ENCODE measurements around the gene PRKAR2A.

Gene PRKAR2A

DNA sequence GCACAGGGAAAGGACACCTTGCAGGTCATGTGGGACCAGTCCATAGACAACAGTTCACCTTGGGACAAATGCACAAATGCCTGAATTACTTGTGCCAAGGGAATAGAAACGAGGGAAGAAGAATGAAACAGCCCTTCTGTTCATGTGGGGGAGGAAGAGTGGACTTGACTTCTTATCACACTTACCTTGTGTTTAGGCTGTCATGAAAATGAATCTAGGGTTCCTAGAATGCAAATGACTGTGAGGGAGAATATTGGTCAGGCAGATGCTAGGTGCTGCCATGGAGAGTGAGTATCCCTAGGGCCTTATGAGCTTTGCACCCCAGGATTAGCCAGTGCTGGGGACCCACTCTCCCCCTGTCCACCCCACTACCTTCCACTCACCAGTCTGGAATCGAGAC lies 11.0 kb upstream of the PRKAR2A start:
- TF ChIP-seq CSDC2 (CRISPR knock-in tag; IDR thresholded peaks at IDR 0.05) (no peak), ZNF70 (CRISPR knock-in tag; IDR thresholded peaks at IDR 0.05) (no peak), BACH2 (CRISPR knock-in tag; IDR thresholded peaks at IDR 0.05; ENCODE audit: borderline replicate concordance) (no peak), ARNTL (CRISPR knock-in tag; IDR thresholded peaks at IDR 0.05; ENCODE audit: borderline replicate concordance, low read depth) (no peak), GLIS3 (CRISPR knock-in tag; IDR thresholded peaks at IDR 0.05) (no peak), ZNF565 (CRISPR knock-in tag; conservative IDR thresholded peaks at IDR 0.05; ENCODE audit: low read depth) (no peak), RARB (CRISPR knock-in tag; IDR thresholded peaks at IDR 0.05) (no peak), PATZ1 (CRISPR knock-in tag; IDR thresholded peaks at IDR 0.05; ENCODE audit: borderline replicate concordance) (no peak), ZC3H10 (CRISPR knock-in tag; IDR thresholded peaks at IDR 0.05) (no peak), PPARA (CRISPR knock-in tag; IDR thresholded peaks at IDR 0.05; ENCODE audit: borderline replicate concordance) (no peak), OSR1 (CRISPR knock-in tag; IDR thresholded peaks at IDR 0.05) (no peak), TCF4 (CRISPR knock-in tag; IDR thresholded peaks at IDR 0.05; ENCODE audit: borderline replicate concordance) (no peak), ZFP30 (CRISPR knock-in tag; IDR thresholded peaks at IDR 0.05) (no peak), ZFP3 (CRISPR knock-in tag; IDR thresholded peaks at IDR 0.05) (no peak), SNAI2 (CRISPR knock-in tag; IDR thresholded peaks at IDR 0.05) (no peak), ZNF8 (CRISPR knock-in tag; IDR thresholded peaks at IDR 0.05) (no peak), TOX (CRISPR knock-in tag; IDR thresholded peaks at IDR 0.05; ENCODE audit: borderline replicate concordance) (no peak)
- TF ChIP-seq, protein P1, sequence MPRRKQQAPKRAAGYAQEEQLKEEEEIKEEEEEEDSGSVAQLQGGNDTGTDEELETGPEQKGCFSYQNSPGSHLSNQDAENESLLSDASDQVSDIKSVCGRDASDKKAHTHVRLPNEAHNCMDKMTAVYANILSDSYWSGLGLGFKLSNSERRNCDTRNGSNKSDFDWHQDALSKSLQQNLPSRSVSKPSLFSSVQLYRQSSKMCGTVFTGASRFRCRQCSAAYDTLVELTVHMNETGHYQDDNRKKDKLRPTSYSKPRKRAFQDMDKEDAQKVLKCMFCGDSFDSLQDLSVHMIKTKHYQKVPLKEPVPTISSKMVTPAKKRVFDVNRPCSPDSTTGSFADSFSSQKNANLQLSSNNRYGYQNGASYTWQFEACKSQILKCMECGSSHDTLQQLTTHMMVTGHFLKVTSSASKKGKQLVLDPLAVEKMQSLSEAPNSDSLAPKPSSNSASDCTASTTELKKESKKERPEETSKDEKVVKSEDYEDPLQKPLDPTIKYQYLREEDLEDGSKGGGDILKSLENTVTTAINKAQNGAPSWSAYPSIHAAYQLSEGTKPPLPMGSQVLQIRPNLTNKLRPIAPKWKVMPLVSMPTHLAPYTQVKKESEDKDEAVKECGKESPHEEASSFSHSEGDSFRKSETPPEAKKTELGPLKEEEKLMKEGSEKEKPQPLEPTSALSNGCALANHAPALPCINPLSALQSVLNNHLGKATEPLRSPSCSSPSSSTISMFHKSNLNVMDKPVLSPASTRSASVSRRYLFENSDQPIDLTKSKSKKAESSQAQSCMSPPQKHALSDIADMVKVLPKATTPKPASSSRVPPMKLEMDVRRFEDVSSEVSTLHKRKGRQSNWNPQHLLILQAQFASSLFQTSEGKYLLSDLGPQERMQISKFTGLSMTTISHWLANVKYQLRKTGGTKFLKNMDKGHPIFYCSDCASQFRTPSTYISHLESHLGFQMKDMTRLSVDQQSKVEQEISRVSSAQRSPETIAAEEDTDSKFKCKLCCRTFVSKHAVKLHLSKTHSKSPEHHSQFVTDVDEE (CRISPR knock-in tag; IDR thresholded peaks at IDR 0.05) = no peak
- TF ChIP-seq, protein P2, sequence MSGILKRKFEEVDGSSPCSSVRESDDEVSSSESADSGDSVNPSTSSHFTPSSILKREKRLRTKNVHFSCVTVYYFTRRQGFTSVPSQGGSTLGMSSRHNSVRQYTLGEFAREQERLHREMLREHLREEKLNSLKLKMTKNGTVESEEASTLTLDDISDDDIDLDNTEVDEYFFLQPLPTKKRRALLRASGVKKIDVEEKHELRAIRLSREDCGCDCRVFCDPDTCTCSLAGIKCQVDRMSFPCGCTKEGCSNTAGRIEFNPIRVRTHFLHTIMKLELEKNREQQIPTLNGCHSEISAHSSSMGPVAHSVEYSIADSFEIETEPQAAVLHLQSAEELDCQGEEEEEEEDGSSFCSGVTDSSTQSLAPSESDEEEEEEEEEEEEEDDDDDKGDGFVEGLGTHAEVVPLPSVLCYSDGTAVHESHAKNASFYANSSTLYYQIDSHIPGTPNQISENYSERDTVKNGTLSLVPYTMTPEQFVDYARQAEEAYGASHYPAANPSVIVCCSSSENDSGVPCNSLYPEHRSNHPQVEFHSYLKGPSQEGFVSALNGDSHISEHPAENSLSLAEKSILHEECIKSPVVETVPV (CRISPR knock-in tag; IDR thresholded peaks at IDR 0.05) = no peak
- TF ChIP-seq, protein P3, sequence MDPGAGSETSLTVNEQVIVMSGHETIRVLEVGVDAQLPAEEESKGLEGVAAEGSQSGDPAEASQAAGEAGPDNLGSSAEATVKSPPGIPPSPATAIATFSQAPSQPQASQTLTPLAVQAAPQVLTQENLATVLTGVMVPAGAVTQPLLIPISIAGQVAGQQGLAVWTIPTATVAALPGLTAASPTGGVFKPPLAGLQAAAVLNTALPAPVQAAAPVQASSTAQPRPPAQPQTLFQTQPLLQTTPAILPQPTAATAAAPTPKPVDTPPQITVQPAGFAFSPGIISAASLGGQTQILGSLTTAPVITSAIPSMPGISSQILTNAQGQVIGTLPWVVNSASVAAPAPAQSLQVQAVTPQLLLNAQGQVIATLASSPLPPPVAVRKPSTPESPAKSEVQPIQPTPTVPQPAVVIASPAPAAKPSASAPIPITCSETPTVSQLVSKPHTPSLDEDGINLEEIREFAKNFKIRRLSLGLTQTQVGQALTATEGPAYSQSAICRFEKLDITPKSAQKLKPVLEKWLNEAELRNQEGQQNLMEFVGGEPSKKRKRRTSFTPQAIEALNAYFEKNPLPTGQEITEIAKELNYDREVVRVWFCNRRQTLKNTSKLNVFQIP (CRISPR knock-in tag; IDR thresholded peaks at IDR 0.05; ENCODE audit: borderline replicate concordance, low read depth) = no peak
- no peak for ATAC-seq

DNA sequence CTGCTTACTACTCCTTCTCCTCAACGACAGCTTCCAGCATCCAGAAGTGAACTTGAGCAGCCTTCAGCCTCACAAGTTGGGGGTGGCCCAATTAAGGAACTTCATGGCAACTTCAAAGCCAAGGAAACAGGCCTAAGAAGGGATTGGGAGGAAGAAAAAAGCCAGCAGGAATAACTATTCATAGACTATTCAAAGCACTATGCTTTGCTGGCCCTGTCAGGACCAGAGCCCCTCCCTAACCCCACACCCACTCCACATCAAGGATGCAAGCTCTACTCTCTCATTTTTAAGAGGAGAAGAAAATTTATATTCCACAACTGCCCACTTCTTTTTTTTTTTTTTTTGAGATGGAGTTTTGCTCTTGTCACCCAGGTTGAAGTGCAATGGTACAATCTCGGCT lies 10.0 kb upstream of the PRKAR2A start:
- no peak for ATAC-seq
- no peak for TF ChIP-seq OSR1 (CRISPR knock-in tag; IDR thresholded peaks at IDR 0.05)
- TF ChIP-seq, protein P3 (CRISPR knock-in tag; IDR thresholded peaks at IDR 0.05; ENCODE audit: borderline replicate concordance, low read depth) = no peak
- TF ChIP-seq SNAI2 (CRISPR knock-in tag; IDR thresholded peaks at IDR 0.05) = no peak
- no peak for TF ChIP-seq ZFP3 (CRISPR knock-in tag; IDR thresholded peaks at IDR 0.05)
- no peak for TF ChIP-seq TOX (CRISPR knock-in tag; IDR thresholded peaks at IDR 0.05; ENCODE audit: borderline replicate concordance)
- no peak for TF ChIP-seq RARB (CRISPR knock-in tag; IDR thresholded peaks at IDR 0.05)
- TF ChIP-seq ESRRG (CRISPR knock-in tag; IDR thresholded peaks at IDR 0.05) = no peak

GRCh38 chr3:48856469-48856868 lies 8.8 kb upstream of the PRKAR2A start:
- no peak for ATAC-seq
- TF ChIP-seq, protein P3 (CRISPR knock-in tag; IDR thresholded peaks at IDR 0.05; ENCODE audit: borderline replicate concordance, low read depth) = no peak
- no peak for TF ChIP-seq ZFP30 (CRISPR knock-in tag; IDR thresholded peaks at IDR 0.05)
- TF ChIP-seq TOX (CRISPR knock-in tag; IDR thresholded peaks at IDR 0.05; ENCODE audit: borderline replicate concordance) = no peak
- TF ChIP-seq ZNF8 (CRISPR knock-in tag; IDR thresholded peaks at IDR 0.05) = no peak
- TF ChIP-seq ZFP3 (CRISPR knock-in tag; IDR thresholded peaks at IDR 0.05) = no peak
- TF ChIP-seq ISL1 (CRISPR knock-in tag; IDR thresholded peaks at IDR 0.05) = no peak
- no peak for TF ChIP-seq ZNF565 (CRISPR knock-in tag; conservative IDR thresholded peaks at IDR 0.05; ENCODE audit: low read depth)
- TF ChIP-seq, protein P2 (CRISPR knock-in tag; IDR thresholded peaks at IDR 0.05) = no peak
- no peak for TF ChIP-seq ZNF70 (CRISPR knock-in tag; IDR thresholded peaks at IDR 0.05)
- no peak for TF ChIP-seq CREB5 (CRISPR knock-in tag; IDR thresholded peaks at IDR 0.05; ENCODE audit: low read depth)

Measured in SK-N-SH treated with all-trans-retinoic acid at 6 μM for 48 hours (cell line).